HEK293 (cell line): ENCODE data around the gene WNT5B.

Experiments used
- CTCF ChIA-PET: fragments of 350-600 bp; formaldehyde crosslinking; extraction: SDS; loops from one replicate; lab custom pipeline; 2021; ENCODE audit warnings: antibody characterized with exemption; lab: Yijun Ruan, JAX
- POLR2A ChIA-PET: fragments of 300-600 bp; formaldehyde crosslinking; extraction: SDS; loops from one replicate; lab custom pipeline; 2020; ENCODE audit warnings: antibody characterized with exemption, inconsistent platforms; lab: Yijun Ruan, JAX
- H3K27ac ChIP-seq: fragments of 200-500 bp; sonication (Bioruptor generic); 2 replicates; pipeline ENCODE4 v1.5.1; 2014; ENCODE audit warnings: low read depth, low read length, control low read depth, inconsistent platforms; ENCODE audit errors: extremely low read depth
- H3K36me3 ChIP-seq, 2 experiments: fragments of 200-500 bp in 1 of 2; sonication (Bioruptor generic) in 1 of 2; 1 replicate in 1 of 2; 2 replicates in 1 of 2; pipeline ENCODE4 v1.5.1; 2014 to 2017; ENCODE audit warnings: inconsistent platforms in 2 of 2, low read length in 2 of 2; ENCODE audit not compliant: control insufficient read depth in 2 of 2, insufficient read depth in 1 of 2
- H3K4me1 ChIP-seq: fragments of 200-500 bp; sonication (Bioruptor generic); 2 replicates; pipeline ENCODE4 v1.5.1; 2014; ENCODE audit warnings: mild to moderate bottlenecking, low read length, inconsistent platforms; ENCODE audit not compliant: control insufficient read depth, insufficient read depth
- H3K4me3 ChIP-seq: 2 replicates; pipeline ENCODE4 v1.5.1; 2011; ENCODE audit warnings: low read depth, mild to moderate bottlenecking, control low read depth, low read length, moderate library complexity
- H3K9me3 ChIP-seq: fragments of 200-500 bp; sonication (Bioruptor generic); 2 replicates; pipeline ENCODE4 v1.5.1; 2014; ENCODE audit warnings: low read depth, low read length, inconsistent platforms; ENCODE audit not compliant: control insufficient read depth, insufficient read depth
- BCL11A ChIP-seq: fragments of 450-650 bp; formaldehyde crosslinking; IDR thresholded peaks from 2 replicates; pipeline ENCODE4 v1.5.1; 2016; ENCODE audit warnings: low read depth, missing biosample characterization, missing genetic modification characterization
- INSM2 ChIP-seq: fragments of 450-650 bp; formaldehyde crosslinking; IDR thresholded peaks from 2 replicates; pipeline ENCODE4 v1.5.1; 2016; ENCODE audit warnings: missing biosample characterization, missing genetic modification characterization
- KLF1 ChIP-seq: fragments of 450-650 bp; formaldehyde crosslinking; IDR thresholded peaks from 2 replicates; pipeline ENCODE4 v1.5.1; 2016; ENCODE audit warnings: missing biosample characterization, missing genetic modification characterization
- KLF7 ChIP-seq: fragments of 450-650 bp; formaldehyde crosslinking; IDR thresholded peaks from 2 replicates; pipeline ENCODE4 v1.5.1; 2016; ENCODE audit warnings: missing biosample characterization, missing genetic modification characterization, borderline replicate concordance
- PBX3 ChIP-seq: sonication (generic); formaldehyde crosslinking; IDR thresholded peaks from 2 replicates; pipeline ENCODE4 v1.8.1; 2022; ENCODE audit warnings: mild to moderate bottlenecking, moderate library complexity, missing genetic modification reagents
- YY2 ChIP-seq: fragments of 450-650 bp; formaldehyde crosslinking; IDR thresholded peaks from 2 replicates; pipeline ENCODE4 v1.5.1; 2016; ENCODE audit warnings: missing biosample characterization, missing genetic modification characterization
- ZBTB20 ChIP-seq: fragments of 450-650 bp; formaldehyde crosslinking; IDR thresholded peaks from 2 replicates; pipeline ENCODE4 v1.5.1; 2016; ENCODE audit warnings: missing biosample characterization, missing genetic modification characterization
- ZNF311 ChIP-seq: fragments of 450-650 bp; formaldehyde crosslinking; IDR thresholded peaks from 2 replicates; pipeline ENCODE4 v1.5.1; 2017; ENCODE audit warnings: missing biosample characterization, missing genetic modification characterization, borderline replicate concordance
- ZNF366 ChIP-seq: fragments of 450-650 bp; formaldehyde crosslinking; conservative IDR thresholded peaks from 2 replicates; pipeline ENCODE4 v1.5.1; 2016; ENCODE audit warnings: missing biosample characterization, missing genetic modification characterization
- ZNF473 ChIP-seq: fragments of 450-650 bp; formaldehyde crosslinking; IDR thresholded peaks from 2 replicates; pipeline ENCODE4 v1.5.1; 2017; ENCODE audit warnings: missing biosample characterization, missing genetic modification characterization
- ZNF514 ChIP-seq: fragments of 450-650 bp; formaldehyde crosslinking; IDR thresholded peaks from 2 replicates; pipeline ENCODE4 v1.5.1; 2016; ENCODE audit warnings: missing biosample characterization, missing genetic modification characterization
- ZNF560 ChIP-seq: fragments of 450-650 bp; formaldehyde crosslinking; IDR thresholded peaks from 2 replicates; pipeline ENCODE4 v1.5.1; 2017; ENCODE audit warnings: missing biosample characterization, missing genetic modification characterization, borderline replicate concordance
- ZNF585B ChIP-seq: fragments of 450-650 bp; formaldehyde crosslinking; IDR thresholded peaks from 2 replicates; pipeline ENCODE4 v1.5.1; 2016; ENCODE audit warnings: missing biosample characterization, missing genetic modification characterization
- TF ChIP-seq, protein P1 (sequence below): fragments of 450-650 bp; formaldehyde crosslinking; conservative IDR thresholded peaks from 2 replicates; pipeline ENCODE4 v1.5.1; 2016; ENCODE audit warnings: low read depth, missing biosample characterization, missing genetic modification characterization
- TF ChIP-seq, protein P2 (sequence below): fragments of 450-650 bp; formaldehyde crosslinking; IDR thresholded peaks from 2 replicates; pipeline ENCODE4 v1.5.1; 2016; ENCODE audit warnings: missing biosample characterization, missing genetic modification characterization

Gene WNT5B

DNA sequence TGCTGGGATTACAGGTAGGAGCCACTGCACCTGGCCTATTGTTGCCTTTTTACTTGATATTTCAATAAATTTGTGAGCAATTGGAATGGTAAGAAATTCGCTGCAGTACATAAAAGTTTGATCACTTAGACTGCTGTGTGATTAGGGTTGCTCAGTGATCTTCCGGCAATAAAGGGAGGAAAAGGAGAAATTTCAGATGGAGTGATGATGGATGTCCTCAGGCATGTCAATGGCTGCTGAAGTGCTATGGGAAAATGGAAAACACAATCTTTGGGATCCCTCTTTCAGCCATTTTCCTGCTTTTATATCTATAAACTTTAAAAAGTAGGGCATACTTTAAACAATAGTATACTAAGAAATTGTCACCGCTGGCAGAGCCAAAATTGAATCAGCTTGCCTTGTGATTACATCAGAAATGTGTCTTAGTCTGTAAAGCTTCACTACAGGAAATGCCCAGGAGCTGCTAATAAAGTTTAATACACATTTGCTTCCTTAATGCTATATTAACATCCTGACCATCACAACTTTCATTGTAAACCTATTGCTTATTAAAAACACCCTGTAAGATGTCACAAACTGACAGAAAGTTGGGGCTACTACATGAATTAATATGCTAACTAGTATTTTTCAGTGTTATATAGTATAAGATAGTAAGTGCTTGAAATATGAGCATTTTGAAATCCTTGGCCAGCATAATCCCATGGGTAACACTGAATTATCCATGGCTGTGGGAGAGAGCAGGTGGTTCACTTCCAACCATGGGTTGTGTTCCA, 20.9 kb upstream of the WNT5B start (continued):
- TF ChIP-seq, protein P1, sequence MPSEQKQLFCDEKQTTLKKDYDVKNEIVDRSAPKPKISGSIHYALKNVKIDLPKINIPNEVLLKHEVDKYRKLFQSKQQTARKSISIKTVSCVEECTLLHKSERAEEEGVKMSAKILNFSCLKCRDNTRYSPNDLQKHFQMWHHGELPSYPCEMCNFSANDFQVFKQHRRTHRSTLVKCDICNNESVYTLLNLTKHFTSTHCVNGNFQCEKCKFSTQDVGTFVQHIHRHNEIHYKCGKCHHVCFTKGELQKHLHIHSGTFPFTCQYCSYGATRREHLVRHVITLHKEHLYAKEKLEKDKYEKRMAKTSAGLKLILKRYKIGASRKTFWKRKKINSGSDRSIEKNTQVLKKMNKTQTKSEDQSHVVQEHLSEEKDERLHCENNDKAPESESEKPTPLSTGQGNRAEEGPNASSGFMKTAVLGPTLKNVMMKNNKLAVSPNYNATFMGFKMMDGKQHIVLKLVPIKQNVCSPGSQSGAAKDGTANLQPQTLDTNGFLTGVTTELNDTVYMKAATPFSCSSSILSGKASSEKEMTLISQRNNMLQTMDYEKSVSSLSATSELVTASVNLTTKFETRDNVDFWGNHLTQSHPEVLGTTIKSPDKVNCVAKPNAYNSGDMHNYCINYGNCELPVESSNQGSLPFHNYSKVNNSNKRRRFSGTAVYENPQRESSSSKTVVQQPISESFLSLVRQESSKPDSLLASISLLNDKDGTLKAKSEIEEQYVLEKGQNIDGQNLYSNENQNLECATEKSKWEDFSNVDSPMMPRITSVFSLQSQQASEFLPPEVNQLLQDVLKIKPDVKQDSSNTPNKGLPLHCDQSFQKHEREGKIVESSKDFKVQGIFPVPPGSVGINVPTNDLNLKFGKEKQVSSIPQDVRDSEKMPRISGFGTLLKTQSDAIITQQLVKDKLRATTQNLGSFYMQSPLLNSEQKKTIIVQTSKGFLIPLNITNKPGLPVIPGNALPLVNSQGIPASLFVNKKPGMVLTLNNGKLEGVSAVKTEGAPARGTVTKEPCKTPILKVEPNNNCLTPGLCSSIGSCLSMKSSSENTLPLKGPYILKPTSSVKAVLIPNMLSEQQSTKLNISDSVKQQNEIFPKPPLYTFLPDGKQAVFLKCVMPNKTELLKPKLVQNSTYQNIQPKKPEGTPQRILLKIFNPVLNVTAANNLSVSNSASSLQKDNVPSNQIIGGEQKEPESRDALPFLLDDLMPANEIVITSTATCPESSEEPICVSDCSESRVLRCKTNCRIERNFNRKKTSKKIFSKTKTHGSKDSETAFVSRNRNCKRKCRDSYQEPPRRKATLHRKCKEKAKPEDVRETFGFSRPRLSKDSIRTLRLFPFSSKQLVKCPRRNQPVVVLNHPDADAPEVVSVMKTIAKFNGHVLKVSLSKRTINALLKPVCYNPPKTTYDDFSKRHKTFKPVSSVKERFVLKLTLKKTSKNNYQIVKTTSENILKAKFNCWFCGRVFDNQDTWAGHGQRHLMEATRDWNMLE: no peak
- TF ChIP-seq ZNF560: no peak
- peak; percentile 11; the same call in 1 of the 2 replicates for TF ChIP-seq ZBTB20 (tag by site-specific recombination)
- TF ChIP-seq BCL11A (tag by site-specific recombination): no peak
- peak; percentile 55 for TF ChIP-seq ZNF366
- TF ChIP-seq ZNF473 (tag by site-specific recombination): no peak
- no peak for TF ChIP-seq INSM2 (tag by site-specific recombination)
- no peak for TF ChIP-seq KLF7 (tag by site-specific recombination)
- TF ChIP-seq KLF1 (tag by site-specific recombination): no peak
- TF ChIP-seq ZNF311 (tag by site-specific recombination): no peak
- TF ChIP-seq, all 188 proteins: peak for 9

DNA sequence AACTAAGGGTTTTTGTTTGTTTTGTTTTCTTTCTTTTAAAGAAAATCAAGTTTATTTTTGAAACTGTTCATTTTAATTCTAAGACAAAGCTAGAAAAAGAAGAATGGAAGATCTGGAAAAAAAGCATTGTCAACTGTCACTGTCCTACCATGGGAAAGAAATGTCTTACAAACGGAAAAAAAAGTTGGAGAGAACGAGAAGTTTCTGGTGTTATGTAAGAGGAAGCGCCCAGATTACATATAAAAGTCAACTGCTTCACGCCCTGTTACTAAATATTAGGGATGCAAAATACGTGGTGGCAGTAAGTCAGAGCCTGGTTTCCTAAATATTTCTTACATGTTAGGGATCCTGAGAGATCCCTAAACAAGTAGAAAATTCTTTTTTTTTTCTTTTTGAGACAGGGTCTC, 20.3 kb upstream of the WNT5B start:
- ChIA-PET POLR2A (no interaction called here), CTCF (interaction anchor here (1.1 kb wide), 1 partner anchor 19 kb away, joined by 3 read pairs; no protein-coding TSS in a partner anchor)
- Histone ChIP-seq H3K4me3 (no peak overlapping the region), H3K4me1 (peaks cover 8% of the 10 kb centered on the region), H3K36me3 (no peaks in the 10 kb centered on the region), H3K9me3 (no peaks in the 10 kb centered on the region), H3K27ac (no peak overlapping the region)
- TF ChIP-seq ZNF514 (tag by site-specific recombination): no peak
- TF ChIP-seq YY2 (tag by site-specific recombination): no peak
- no peak for TF ChIP-seq PBX3 (CRISPR knock-in tag)
- TF ChIP-seq, protein P2, sequence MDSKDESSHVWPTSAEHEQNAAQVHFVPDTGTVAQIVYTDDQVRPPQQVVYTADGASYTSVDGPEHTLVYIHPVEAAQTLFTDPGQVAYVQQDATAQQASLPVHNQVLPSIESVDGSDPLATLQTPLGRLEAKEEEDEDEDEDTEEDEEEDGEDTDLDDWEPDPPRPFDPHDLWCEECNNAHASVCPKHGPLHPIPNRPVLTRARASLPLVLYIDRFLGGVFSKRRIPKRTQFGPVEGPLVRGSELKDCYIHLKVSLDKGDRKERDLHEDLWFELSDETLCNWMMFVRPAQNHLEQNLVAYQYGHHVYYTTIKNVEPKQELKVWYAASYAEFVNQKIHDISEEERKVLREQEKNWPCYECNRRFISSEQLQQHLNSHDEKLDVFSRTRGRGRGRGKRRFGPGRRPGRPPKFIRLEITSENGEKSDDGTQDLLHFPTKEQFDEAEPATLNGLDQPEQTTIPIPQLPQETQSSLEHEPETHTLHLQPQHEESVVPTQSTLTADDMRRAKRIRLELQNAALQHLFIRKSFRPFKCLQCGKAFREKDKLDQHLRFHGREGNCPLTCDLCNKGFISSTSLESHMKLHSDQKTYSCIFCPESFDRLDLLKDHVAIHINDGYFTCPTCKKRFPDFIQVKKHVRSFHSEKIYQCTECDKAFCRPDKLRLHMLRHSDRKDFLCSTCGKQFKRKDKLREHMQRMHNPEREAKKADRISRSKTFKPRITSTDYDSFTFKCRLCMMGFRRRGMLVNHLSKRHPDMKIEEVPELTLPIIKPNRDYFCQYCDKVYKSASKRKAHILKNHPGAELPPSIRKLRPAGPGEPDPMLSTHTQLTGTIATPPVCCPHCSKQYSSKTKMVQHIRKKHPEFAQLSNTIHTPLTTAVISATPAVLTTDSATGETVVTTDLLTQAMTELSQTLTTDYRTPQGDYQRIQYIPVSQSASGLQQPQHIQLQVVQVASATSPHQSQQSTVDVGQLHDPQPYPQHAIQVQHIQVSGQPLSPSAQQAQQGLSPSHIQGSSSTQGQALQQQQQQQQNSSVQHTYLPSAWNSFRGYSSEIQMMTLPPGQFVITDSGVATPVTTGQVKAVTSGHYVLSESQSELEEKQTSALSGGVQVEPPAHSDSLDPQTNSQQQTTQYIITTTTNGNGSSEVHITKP (tag by site-specific recombination): no peak
- TF ChIP-seq ZNF585B (tag by site-specific recombination): no peak
- TF ChIP-seq INSM2 (tag by site-specific recombination): no peak
- TF ChIP-seq, protein P1: no peak
